HepG2 (cell line): ENCODE measurements around the gene CSKMT. TPM values are rescaled to one million over a fixed set of nuclear protein-coding genes. Genes with fewer than 3 reads are reported as not detected.

Experiments used
- AGO2 ChIP-seq: fragments of 200-400 bp; formaldehyde crosslinking; optimal IDR thresholded peaks from 2 replicates; pipeline ENCODE3; 2017; ENCODE audit warnings: mild to moderate bottlenecking, low read depth, low read length, moderate library complexity
- AHR ChIP-seq: IDR thresholded peaks from 2 replicates; pipeline ENCODE4 v1.6.1; 2018; ENCODE audit warnings: missing genetic modification reagents, missing compliant biosample characterization
- FOXA1 ChIP-seq, 2 experiments: fragments of 450-650 bp in 1 of 2; sonication (generic) in 1 of 2; formaldehyde crosslinking in 1 of 2; IDR thresholded peaks; 2 replicates each; pipeline versions ENCODE4 v1.4.0 to v1.6.1; 2016 to 2020; ENCODE audit warnings: missing genetic modification reagents in 1 of 2
- IKZF4 ChIP-seq: sonication (generic); formaldehyde crosslinking; IDR thresholded peaks from 2 replicates; pipeline ENCODE4 v1.5.1; 2020; ENCODE audit warnings: borderline replicate concordance, mild to moderate bottlenecking, low read depth, missing genetic modification reagents; ENCODE audit errors: not compliant biosample characterization
- IRF2 ChIP-seq: IDR thresholded peaks from 2 replicates; pipeline ENCODE4 v1.6.1; 2018; ENCODE audit warnings: missing genetic modification reagents, missing compliant biosample characterization
- JARID2 ChIP-seq: sonication (generic); formaldehyde crosslinking; IDR thresholded peaks from 2 replicates; pipeline ENCODE4 v1.8.1; 2023; ENCODE audit warnings: missing genetic modification reagents, inconsistent platforms; ENCODE audit not compliant: insufficient replicate concordance
- KMT2A ChIP-seq: sonication (generic); formaldehyde crosslinking; IDR thresholded peaks from 2 replicates; pipeline ENCODE4 v1.4.0; 2020; ENCODE audit warnings: missing genetic modification reagents
- MTF1 ChIP-seq: sonication (generic); formaldehyde crosslinking; IDR thresholded peaks from 2 replicates; pipeline ENCODE4 v1.5.0; 2020; ENCODE audit warnings: missing genetic modification reagents
- SAP130 ChIP-seq: IDR thresholded peaks from 2 replicates; pipeline ENCODE4 v1.6.1; 2016; ENCODE audit warnings: low read depth
- XRCC5 ChIP-seq: fragments of 200-400 bp; formaldehyde crosslinking; optimal IDR thresholded peaks from 2 replicates; pipeline ENCODE3; 2017; ENCODE audit warnings: mild to moderate bottlenecking, low read length
- ZBTB38 ChIP-seq: sonication (generic); formaldehyde crosslinking; IDR thresholded peaks from 2 replicates; pipeline ENCODE4 v1.5.1; 2020; ENCODE audit warnings: mild to moderate bottlenecking, missing genetic modification reagents
- ZKSCAN5 ChIP-seq: sonication (generic); formaldehyde crosslinking; IDR thresholded peaks from 2 replicates; pipeline ENCODE4 v1.5.1; 2020; ENCODE audit warnings: mild to moderate bottlenecking, missing genetic modification reagents
- ZMYM2 ChIP-seq: sonication (generic); formaldehyde crosslinking; IDR thresholded peaks from 2 replicates; pipeline ENCODE4 v1.8.0; 2022; ENCODE audit warnings: mild to moderate bottlenecking, missing genetic modification reagents
- ZNF121 ChIP-seq: sonication (generic); formaldehyde crosslinking; IDR thresholded peaks from 2 replicates; pipeline ENCODE4 v1.5.0; 2020; ENCODE audit warnings: mild to moderate bottlenecking, missing genetic modification reagents
- ZNF343 ChIP-seq: sonication (generic); formaldehyde crosslinking; IDR thresholded peaks from 2 replicates; pipeline ENCODE4 v1.4.0; 2020; ENCODE audit warnings: mild to moderate bottlenecking, missing genetic modification reagents
- ZNF569 ChIP-seq: sonication (generic); formaldehyde crosslinking; IDR thresholded peaks from 2 replicates; pipeline ENCODE4 v1.5.0; 2020; ENCODE audit warnings: mild to moderate bottlenecking, missing genetic modification reagents, moderate library complexity, borderline replicate concordance
- ZNF570 ChIP-seq: sonication (generic); formaldehyde crosslinking; IDR thresholded peaks from 2 replicates; pipeline ENCODE4 v1.4.0; 2020; ENCODE audit warnings: mild to moderate bottlenecking, missing genetic modification reagents, borderline replicate concordance
- ZNF83 ChIP-seq: sonication (generic); formaldehyde crosslinking; IDR thresholded peaks from 2 replicates; pipeline ENCODE4 v1.4.0; 2020; ENCODE audit warnings: missing genetic modification reagents, mild to moderate bottlenecking, borderline replicate concordance
- ZSCAN12 ChIP-seq: sonication (generic); formaldehyde crosslinking; IDR thresholded peaks from 2 replicates; pipeline ENCODE4 v1.9.0; 2021; ENCODE audit warnings: mild to moderate bottlenecking, missing genetic modification reagents
- polyA plus RNA-seq, 8 experiments: library from polyadenylated mRNA; depleted of rRNA in 3 of 8; stranded (reverse) in 7 of 8; unstranded in 1 of 8; fragments of >200 nt; fragmentation: Illumina TruSeq in 4 of 8; extraction: Trizol in 4 of 8; gene quantifications; 2 replicates each; pipeline versions ENCODE4 v1.2.1 to v1.2.3, GENCODE V29; 2011 to 2016; ENCODE audit warnings: low read depth in 4 of 8, missing spikeins in 1 of 8, mixed read lengths in 1 of 8; ENCODE audit not compliant: insufficient read depth in 1 of 8
- total RNA-seq, 5 experiments: library from RNA; depleted of rRNA; stranded (reverse); fragments of >200 nt; fragmentation: Illumina TruSeq; extraction: Trizol; gene quantifications; 2 replicates each; pipeline ENCODE4 v1.2.3, GENCODE V29; 2016; ENCODE audit warnings: low read depth in 1 of 5
- TF ChIP-seq, protein P1 (sequence below): sonication (generic); formaldehyde crosslinking; IDR thresholded peaks from 2 replicates; pipeline ENCODE4 v1.4.0; 2020; ENCODE audit warnings: missing genetic modification reagents; ENCODE audit errors: not compliant biosample characterization
- TF ChIP-seq, protein P2 (sequence below): IDR thresholded peaks from 2 replicates; pipeline ENCODE4 v1.6.1; 2012; ENCODE audit warnings: low read length, improper control_type of control experiment
- TF ChIP-seq, protein P3 (sequence below): sonication (generic); formaldehyde crosslinking; IDR thresholded peaks from 2 replicates; pipeline ENCODE4 v1.5.0; 2020; ENCODE audit warnings: missing genetic modification reagents
- TF ChIP-seq, protein P4 (sequence below): sonication (generic); formaldehyde crosslinking; IDR thresholded peaks from 2 replicates; pipeline ENCODE4 v1.4.0; 2020; ENCODE audit warnings: missing genetic modification reagents, borderline replicate concordance

The CSKMT gene
- total and polyA plus RNA-seq, 2 of the 13 experiments (the other 11 are each of a cell fraction or from before 2014, with no cell fraction given): 7.6 to 31.8 TPM

DNA sequence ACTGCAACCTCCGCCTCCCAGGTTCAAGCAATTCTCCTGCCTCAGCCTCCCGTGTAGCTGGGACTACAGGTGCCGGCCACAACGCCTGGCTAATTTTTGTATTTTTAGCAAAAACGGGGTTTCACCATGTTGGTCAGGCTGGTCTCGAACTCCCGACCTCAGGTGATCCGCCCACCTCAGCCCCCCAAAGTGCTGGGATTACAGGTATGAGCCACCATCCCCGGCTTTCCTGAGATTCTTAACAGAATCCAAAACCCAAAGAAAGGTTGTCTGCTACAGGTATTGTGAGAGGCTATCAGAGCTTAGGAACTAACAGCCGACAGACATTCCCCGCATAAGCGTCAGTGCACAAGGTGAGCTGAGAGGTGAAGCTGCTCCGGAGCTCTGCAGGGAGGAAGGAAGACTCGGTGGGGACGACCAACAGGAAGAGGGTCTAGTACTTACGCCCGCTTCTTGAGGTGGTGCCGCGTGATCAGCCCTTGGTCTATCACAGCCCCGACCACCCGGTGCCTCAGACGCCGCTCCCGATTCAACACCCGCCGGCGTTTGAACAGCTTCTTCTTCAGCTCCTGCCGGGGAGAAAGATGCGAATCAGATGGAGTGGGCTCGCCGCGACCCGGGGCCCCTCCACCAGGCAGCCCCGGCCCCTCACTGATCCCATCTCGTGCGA lies 572 bp upstream of the CSKMT start (continued):
- TF ChIP-seq ZNF569 (CRISPR knock-in tag) (no peak), AGO2 (no peak), AHR (CRISPR knock-in tag) (no peak), MTF1 (no peak), ZKSCAN5 (no peak), IKZF4 (CRISPR knock-in tag) (no peak), KMT2A (no peak), ZSCAN12 (CRISPR knock-in tag) (no peak), ZNF121 (CRISPR knock-in tag) (0 out of 2 replicates have a peak, but pooled peaks have one; percentile 19), JARID2 (CRISPR knock-in tag) (no peak), IRF2 (CRISPR knock-in tag) (no peak; the same call in 1 of the 2 replicates), ZBTB38 (CRISPR knock-in tag) (no peak), ZNF83 (CRISPR knock-in tag) (no peak), ZNF570 (CRISPR knock-in tag) (no peak), SAP130 (no peak; the same call in 1 of the 2 replicates), XRCC5 (no peak), FOXA1 (IDR thresholded peaks at IDR 0.05) (no peak), FOXA1 (CRISPR knock-in tag; IDR thresholded peaks at IDR 0.05) (no peak), ZNF343 (CRISPR knock-in tag) (no peak), ZMYM2 (CRISPR knock-in tag) (peak; percentile 49; the same call in 1 of the 2 replicates)
- TF ChIP-seq, protein P1, sequence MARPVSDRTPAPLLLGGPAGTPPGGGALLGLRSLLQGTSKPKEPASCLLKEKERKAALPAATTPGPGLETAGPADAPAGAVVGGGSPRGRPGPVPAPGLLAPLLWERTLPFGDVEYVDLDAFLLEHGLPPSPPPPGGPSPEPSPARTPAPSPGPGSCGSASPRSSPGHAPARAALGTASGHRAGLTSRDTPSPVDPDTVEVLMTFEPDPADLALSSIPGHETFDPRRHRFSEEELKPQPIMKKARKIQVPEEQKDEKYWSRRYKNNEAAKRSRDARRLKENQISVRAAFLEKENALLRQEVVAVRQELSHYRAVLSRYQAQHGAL (CRISPR knock-in tag): no peak
- TF ChIP-seq, protein P2, sequence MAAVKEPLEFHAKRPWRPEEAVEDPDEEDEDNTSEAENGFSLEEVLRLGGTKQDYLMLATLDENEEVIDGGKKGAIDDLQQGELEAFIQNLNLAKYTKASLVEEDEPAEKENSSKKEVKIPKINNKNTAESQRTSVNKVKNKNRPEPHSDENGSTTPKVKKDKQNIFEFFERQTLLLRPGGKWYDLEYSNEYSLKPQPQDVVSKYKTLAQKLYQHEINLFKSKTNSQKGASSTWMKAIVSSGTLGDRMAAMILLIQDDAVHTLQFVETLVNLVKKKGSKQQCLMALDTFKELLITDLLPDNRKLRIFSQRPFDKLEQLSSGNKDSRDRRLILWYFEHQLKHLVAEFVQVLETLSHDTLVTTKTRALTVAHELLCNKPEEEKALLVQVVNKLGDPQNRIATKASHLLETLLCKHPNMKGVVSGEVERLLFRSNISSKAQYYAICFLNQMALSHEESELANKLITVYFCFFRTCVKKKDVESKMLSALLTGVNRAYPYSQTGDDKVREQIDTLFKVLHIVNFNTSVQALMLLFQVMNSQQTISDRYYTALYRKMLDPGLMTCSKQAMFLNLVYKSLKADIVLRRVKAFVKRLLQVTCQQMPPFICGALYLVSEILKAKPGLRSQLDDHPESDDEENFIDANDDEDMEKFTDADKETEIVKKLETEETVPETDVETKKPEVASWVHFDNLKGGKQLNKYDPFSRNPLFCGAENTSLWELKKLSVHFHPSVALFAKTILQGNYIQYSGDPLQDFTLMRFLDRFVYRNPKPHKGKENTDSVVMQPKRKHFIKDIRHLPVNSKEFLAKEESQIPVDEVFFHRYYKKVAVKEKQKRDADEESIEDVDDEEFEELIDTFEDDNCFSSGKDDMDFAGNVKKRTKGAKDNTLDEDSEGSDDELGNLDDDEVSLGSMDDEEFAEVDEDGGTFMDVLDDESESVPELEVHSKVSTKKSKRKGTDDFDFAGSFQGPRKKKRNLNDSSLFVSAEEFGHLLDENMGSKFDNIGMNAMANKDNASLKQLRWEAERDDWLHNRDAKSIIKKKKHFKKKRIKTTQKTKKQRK: no peak
- TF ChIP-seq, protein P3, sequence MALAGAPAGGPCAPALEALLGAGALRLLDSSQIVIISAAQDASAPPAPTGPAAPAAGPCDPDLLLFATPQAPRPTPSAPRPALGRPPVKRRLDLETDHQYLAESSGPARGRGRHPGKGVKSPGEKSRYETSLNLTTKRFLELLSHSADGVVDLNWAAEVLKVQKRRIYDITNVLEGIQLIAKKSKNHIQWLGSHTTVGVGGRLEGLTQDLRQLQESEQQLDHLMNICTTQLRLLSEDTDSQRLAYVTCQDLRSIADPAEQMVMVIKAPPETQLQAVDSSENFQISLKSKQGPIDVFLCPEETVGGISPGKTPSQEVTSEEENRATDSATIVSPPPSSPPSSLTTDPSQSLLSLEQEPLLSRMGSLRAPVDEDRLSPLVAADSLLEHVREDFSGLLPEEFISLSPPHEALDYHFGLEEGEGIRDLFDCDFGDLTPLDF: no peak
- TF ChIP-seq, protein P4, sequence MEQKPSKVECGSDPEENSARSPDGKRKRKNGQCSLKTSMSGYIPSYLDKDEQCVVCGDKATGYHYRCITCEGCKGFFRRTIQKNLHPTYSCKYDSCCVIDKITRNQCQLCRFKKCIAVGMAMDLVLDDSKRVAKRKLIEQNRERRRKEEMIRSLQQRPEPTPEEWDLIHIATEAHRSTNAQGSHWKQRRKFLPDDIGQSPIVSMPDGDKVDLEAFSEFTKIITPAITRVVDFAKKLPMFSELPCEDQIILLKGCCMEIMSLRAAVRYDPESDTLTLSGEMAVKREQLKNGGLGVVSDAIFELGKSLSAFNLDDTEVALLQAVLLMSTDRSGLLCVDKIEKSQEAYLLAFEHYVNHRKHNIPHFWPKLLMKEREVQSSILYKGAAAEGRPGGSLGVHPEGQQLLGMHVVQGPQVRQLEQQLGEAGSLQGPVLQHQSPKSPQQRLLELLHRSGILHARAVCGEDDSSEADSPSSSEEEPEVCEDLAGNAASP (CRISPR knock-in tag): no peak
